ENCODE results near the gene SH3BP4. TPM values are rescaled to one million over a fixed set of nuclear protein-coding genes. Genes with fewer than 3 reads are reported as not detected.

The SH3BP4 gene
- total and polyA plus RNA-seq, 2 of the 8 experiments (the other 6 are each of a cell fraction or from before 2014, with no cell fraction given): 28.3 to 35.4 TPM

DNA sequence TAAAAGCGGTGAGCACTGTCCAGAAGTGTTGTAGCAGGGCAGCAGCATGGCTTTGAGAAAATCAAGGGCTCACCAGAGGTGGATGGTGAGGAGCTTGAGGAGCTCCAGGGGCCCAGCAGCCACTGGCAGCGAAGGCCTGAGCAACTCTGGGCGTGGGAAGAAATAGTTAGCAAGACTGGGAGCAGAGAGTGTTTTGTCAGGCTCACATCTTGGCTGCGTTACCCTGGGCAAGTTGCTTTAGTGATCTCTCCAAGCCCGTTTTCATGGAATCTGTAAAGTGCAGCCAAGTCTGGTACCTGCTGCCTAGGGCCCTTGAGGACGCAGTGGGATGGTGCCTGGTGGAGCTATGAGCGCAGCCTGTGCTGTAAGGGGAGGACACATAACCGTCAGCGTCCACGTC lies 78.3 kb downstream of the SH3BP4 start (continued):
- TF ChIP-seq ATF3 (IDR thresholded peaks at IDR 0.05; ENCODE audit: insufficient read depth, low read depth, low read length) (no peak), GABPA (IDR thresholded peaks at IDR 0.05; ENCODE audit: borderline replicate concordance, insufficient read depth, low read length) (no peak), NRF1 (IDR thresholded peaks at IDR 0.05; ENCODE audit: low read depth, low read length) (no peak), JUND (IDR thresholded peaks at IDR 0.05; ENCODE audit: low read length) (no peak), RFX5 (IDR thresholded peaks at IDR 0.05; ENCODE audit: borderline replicate concordance, low read depth, low read length) (no peak), ASH2L (IDR thresholded peaks at IDR 0.05; ENCODE audit: low read length) (no peak), POU5F1 (IDR thresholded peaks at IDR 0.05; ENCODE audit: low read depth, low read length) (no peak), CREB1 (IDR thresholded peaks at IDR 0.05) (no peak), CEBPB (IDR thresholded peaks at IDR 0.05; ENCODE audit: low read depth, low read length) (no peak), HDAC2 (IDR thresholded peaks at IDR 0.05; ENCODE audit: borderline replicate concordance in 1 of 2, low read depth in 2 of 2, low read length in 2 of 2) (no peak)
- TF ChIP-seq, protein P1, sequence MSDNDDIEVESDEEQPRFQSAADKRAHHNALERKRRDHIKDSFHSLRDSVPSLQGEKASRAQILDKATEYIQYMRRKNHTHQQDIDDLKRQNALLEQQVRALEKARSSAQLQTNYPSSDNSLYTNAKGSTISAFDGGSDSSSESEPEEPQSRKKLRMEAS (IDR thresholded peaks at IDR 0.05): no peak
